HG03064 (cell line): Measurements from ENCODE around the gene ANO4.

Source experiments
- ATAC-seq: cut with Tn5 transposase; IDR thresholded peaks from one replicate; pipeline ENCODE4 v1.9.1; 2021; ENCODE audit warnings: low read depth; ENCODE audit not compliant: unreplicated experiment

The ANO4 gene

DNA sequence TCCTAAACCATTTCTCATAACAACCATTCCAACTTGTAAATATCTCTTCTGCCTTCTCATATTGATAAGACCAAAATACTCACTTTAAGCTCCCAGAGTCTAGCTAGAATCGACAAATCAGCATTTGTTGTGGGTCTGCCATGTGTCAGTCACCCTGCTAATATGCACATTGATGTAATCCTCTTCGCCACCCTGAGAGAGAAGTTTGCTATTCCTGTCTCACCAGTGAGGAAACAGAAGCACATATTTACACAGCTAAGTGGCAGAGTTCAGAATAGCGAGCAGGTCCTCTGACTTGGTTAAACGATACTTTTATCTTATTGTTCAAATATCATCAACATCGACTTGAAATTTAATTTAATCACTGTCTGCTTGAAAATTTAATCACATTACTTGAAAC lies 142.1 kb downstream of the ANO4 start:
- ATAC-seq: no peak

DNA sequence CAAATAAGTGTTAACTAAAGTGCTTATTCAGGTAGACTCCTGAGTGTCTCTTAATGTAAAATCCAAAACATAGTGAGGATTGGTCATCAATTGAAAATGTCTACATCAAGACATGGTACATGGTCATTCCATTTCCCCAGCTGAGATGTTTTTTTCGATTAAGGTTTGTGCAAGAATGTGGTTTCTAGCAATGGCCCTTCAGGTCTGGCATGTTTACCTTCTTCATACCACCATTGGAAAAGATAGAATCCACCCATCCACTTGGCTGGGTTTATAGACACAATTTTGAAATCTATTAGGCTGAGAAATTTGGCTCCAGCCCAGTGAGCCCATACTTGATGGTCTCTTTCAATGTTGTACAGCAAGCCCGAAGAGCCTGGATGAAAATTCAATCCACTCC lies 145.9 kb downstream of the ANO4 start:
- ATAC-seq: no peak

DNA sequence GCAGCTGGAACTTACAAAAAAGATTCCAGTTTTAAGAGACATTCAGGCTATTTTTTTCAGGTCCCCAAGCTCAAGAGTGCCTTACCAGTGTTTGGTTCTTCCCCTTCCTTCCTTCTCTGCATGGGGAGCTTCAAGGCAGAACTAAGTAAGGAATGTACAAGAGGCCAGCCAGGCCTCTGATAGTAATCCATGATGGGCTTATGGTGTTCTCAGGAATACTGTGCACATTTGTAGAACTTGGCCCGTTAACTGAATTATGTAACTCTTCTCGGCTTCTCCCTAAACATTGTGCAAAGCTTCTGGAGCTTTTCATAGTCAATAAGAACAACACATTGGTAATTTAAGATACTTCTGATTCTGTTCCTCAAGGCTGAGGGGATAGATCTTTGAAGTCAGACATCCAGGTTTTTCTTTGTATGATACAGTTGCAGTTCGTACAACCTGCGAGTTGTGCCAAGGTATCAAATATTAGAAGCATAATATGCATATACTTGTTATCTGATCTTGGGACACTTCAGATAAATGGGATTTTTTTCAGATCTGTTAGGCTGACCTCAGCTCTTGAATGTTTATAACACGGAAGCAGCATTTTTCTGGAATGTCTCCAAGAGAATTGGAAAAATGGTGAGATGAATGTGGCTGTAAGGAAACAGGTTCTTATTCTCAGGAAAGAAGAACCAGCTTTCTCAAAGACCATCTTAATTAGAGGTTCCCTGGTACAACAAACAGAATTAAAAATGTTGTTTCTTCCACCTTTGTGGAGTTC lies 148.6 kb downstream of the ANO4 start:
- no peak for ATAC-seq

DNA sequence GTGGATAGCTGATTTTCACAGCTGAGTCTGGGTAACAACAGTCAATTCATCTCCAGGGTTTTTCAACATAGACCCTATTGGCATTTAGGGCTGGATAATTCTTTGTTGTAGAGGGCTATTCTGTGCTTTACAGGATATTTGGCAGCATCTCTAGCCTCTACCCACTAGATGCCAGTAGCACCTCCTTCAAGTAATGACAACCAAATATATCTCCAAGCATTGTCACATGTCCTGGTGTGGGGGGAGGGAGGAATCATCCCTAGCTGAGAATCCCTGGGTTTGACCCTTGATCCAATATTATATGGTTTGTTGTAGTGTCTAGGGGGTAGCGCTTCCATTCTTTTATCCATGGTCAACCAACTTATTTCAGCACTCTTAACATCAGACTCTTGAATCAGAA lies 157.2 kb downstream of the ANO4 start:
- ATAC-seq: no peak

DNA sequence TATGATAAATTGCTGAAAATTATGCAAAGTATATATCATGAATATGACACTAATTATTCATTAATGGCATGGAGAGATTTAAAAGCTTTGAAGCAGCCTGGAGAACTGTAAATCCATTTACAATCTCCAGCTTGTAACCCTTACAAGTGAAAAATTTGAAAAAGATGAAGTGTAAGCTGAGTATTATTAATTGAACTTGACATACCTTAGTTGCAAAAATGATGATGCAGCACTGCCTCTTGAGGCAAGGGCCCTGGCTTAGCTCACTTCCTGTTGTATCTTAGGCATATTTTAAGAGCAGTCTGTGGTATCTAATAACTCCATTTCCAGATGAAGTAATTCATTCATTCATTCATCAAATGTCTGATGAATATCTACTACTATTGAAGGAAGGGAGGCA lies 158.6 kb downstream of the ANO4 start:
- ATAC-seq: no peak

DNA sequence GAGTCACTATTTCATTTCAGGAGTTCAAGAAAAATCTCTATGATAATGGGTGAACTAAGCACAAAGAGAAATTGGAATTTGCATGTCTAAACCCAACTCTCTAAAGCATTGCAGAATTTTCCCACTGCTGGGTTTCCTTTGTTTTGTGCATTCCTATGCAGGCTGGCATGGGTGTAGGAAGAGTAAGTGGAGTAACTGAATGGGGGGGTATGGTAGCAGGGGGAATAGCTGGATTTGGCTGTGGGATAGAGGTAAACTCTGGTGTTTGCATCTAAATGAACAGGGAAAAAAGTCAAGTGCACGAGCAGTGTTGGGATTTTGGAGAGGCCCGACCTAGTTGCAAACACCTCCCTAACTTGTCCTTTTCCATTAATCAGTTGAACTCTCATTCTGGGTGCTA lies 159.1 kb downstream of the ANO4 start:
- ATAC-seq: no peak

DNA sequence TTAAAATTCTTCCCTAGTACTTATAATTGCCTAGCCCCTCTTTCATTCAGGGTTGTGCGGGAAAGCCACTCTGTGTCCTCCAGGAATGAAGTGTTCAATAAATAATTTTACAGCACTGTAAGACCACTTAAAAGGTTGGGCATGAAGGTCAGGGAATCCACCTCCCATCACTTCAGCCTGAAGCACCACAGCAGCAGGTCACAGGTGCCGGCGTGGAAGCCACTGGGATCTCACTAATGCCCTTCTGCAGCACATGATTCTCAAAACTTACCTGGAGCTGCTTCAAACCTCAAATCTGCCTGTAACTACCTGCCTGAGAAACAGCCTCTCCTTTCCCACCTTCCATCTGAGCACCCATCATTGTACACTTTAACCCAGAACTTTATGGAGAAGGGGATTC lies 159.5 kb downstream of the ANO4 start:
- no peak for ATAC-seq

DNA sequence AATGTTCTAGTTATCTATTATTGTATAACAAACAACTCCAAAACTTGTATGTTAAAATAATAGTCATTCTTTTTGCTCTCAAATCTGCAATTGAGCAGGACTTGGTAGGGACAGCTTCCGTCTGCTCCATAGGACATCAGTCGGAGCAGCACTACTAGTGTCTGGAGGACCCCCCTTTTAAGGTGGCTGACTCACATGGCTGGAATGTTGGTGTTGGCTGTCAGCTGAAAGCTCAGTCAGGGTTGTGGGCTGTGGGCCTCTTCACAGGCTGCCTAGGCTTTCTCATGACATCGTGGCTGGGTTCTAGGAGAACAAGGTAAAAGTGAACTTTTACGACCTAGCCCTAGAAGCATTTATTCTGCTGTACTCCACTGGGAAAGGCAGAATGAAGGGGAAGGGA lies 160.6 kb downstream of the ANO4 start:
- no peak for ATAC-seq

DNA sequence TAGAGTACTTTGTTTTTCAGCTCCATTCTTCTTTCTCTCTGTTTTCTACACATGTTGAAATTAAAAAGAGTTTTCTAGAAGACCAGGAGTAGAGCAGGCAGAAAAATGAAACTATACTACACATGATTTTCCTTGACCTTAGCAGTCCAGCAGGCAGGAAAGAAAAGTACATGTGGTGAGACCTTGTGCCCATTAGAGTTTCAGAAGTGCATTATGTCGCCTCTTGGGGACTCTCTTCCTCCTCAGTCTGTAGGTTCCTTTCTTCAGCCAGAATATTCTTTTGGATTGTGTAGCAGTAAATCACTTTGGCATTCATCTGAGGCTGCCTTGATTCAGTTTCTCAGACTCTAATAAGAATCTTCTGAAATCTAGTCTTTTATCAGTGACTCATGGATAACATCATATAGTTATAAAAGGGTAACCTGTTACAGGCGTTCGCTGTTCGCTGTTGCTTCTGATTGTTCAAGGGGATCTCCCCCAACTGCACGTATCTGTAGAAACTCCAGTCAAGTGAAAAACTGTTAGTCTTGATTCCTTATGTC lies 161.8 kb downstream of the ANO4 start:
- ATAC-seq: no peak

DNA sequence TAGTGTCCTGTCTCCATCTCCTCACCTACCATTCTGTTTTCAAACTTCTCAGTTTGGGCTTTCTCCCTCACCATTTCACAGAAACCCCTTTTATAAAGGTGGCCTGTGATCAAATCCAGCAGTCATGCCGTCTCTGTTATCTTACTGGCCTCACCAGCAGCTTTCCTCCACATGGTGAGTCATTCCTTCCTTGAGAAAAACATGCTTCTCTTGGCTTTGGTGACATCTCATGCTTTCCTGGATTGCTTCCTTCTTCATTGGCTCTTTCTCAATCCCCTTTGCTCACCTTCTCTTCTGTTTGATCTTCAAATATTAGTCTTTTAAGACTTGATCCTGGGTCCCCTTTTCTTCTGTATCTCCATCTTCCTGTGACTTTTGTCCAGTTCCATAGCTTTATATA lies 164.9 kb downstream of the ANO4 start:
- ATAC-seq: no peak

DNA sequence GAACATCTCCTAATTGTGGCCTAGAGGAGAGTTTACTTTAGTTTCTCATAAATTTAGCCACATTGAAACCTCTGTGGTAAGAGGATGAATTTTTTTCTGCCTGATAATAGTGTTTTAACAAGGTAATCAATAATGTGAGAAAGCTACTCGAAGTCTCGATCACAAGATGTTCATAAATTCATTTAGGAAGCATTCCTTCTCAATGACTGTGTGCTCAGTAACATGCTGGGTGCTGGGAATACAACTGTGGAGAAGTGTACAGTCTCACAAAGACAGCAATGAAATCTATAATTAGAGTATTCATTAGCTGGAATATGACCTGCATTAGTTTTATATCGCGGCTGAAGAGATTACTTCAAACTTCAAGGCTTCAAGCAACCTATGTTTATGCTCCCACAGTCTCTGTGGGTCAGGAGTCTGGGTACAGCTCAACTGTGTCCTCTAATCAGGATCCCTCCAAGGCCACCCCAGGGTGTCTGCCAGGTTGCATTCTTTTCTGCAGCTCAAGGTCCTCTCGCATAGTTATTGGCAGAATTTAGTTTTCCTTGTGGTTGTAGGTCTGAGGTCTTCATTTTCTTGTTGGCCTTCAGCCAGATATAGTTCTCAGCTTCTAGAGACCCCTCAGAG lies 167.6 kb downstream of the ANO4 start:
- ATAC-seq: no peak

DNA sequence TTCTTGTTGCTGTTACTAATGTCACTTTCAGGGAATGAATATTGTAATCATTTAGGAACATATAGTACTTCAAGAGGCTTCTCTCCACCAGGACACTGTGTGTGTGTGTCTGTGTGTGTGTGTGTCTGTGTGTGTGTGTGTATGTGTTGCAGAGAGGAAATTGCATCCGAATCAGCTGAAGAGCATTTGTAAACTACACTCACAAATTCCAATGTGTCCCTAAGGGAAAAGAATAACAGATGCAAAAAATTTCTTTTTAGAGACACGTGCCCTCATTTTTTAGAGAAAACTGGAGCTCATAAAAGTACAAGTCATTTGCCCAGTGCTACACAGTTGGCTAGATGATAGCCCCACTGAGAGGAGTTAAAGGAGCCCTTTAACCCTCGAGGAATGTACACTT lies 168.8 kb downstream of the ANO4 start:
- ATAC-seq: no peak

DNA sequence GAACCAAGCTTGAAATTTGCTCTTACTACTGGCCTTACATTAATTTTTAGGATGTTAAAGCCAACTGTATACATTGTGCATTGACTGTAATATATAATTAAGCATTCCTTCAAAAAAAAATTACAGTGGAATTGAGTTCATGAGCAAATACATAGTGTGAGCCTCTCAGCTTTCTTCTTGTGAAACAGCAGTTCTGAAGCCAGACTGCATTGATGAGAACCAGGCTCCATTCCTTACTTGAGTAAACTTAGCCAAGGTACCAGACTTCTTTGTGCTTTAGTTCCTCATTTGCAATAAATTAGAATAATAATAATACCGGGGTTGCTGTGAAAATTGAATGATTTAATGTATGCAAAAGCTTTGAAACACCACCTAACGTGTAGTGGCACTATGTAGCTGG lies 169.5 kb downstream of the ANO4 start:
- no peak for ATAC-seq

DNA sequence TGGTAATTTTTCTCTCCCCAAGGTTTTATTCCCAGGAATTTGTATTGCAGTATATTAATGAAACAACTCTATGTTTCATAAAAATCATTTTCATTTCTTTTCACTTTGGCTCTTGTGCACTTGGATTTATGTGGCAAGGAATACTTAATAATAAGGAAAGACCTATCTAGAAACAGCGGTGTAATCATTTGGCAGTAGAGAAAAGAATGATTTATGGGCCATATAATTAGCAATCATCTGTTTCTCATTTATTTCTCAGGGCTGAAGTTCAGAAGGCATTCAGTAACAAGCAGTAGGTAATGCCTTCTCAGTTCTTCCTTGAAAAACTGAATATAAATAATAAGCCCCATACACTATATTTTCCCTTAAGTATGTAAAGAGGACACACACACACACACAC lies 172.6 kb downstream of the ANO4 start:
- ATAC-seq: no peak

DNA sequence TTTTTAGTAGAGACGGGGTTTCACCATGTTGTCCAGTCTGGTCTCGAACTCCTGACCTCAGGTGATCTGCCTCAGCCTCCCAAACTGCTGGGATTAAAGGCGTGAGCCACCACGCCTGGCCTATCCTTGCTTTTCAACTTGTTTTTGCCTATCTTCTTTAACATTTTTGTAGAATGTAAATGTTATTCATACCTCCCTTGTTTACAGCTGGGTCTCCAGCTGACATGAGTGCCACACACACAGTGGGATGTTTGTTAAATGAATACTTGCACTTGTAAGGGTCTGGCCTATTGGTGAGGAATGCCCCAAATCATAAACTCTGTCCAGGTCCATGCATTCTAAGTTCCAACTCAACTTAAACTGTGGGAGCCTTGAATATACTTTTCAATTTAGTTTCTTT lies 176.3 kb downstream of the ANO4 start:
- ATAC-seq: no peak

DNA sequence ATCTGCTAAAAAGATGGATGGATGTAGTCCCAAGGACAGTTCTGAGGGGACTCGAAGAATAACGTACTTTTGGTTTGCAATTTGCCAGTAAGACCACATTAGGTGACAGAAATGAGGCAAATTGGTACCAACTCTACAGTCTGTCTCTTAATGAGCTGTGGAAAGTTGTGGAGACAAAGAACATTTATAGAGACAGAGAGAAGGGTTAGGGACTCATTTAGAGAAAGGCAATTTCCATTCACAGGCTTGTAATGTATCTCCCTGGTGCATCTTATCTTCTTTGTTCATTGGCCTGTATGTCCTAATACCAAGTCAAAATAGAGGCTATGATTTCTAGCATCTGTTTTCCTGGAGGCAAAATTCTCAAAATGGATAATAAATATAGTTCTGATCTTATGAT lies 177.5 kb downstream of the ANO4 start:
- no peak for ATAC-seq

DNA sequence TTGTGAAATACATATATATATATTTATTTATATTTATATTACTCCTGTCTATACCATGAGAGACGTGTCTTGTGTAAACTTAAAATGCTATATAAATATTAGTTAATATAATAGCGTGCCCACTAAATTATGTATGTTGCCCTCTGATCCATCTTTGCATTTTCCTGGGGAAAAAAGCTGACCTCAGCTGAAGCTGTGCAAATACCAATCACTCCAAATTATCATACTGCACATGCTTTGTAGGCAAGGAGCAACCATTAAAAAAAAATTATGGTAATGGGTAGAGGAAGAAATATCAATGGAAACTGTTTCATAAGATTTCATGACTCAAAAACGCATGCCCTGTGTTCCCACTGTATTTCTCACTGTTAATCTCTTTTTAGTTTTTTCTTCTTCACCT lies 179.8 kb downstream of the ANO4 start:
- ATAC-seq: no peak

DNA sequence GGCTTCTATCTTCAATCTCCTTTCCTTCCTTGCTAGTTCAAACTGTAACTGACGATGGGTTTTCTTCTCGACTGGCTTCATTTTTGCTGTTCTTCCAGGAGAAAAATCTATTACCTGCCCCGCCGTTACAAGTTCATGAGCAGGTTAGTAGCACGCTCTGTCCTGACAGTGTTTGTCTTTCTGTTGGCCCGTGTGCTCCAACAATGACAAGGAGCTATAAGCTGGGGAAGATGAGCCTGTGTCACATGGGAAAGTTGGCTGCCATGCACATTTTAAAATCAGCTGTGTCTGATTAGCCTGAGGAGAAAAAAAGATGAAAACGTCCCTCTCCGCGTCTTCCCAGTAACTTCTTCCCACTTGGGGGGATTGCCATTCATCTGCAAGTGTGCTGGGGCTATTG lies 180.2 kb downstream of the ANO4 start:
- ATAC-seq: no peak

DNA sequence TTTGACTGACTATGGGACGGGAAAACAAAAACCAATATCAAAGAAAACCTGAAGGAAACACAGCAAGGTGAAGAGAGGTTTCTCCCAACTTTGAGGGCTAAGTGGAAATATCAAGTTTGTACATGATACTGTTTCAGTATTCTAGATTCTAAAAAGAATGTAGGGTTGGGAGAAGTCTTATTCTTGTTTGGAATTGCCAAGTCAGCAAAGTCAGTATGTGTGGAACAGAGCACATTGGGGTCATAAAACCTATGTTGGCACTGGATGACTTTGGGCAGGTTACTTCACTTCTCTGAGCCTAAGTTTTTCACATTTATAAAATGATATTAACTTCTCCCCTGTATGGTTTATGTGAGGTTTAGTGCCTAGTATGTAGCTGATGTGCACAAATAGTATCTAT lies 182.2 kb downstream of the ANO4 start:
- no peak for ATAC-seq

DNA sequence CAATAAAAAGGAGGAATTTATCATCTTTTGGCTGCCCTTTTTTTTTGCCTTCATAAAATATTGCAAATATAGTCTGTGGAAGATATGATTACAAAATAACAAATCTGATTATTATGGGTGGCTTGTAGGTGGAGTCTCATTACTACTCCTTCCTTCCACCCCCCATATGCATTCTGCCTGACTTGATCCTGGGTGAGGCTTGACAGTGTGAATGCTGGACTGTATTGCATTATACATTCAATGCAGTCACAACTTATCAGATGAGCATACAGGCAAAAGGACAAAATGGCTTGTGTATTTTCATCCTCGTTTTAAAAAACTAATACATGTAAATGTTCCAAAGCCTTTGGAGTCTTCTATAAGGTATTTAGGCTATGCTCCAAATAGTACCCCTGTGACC lies 186.3 kb downstream of the ANO4 start:
- ATAC-seq: no peak

DNA sequence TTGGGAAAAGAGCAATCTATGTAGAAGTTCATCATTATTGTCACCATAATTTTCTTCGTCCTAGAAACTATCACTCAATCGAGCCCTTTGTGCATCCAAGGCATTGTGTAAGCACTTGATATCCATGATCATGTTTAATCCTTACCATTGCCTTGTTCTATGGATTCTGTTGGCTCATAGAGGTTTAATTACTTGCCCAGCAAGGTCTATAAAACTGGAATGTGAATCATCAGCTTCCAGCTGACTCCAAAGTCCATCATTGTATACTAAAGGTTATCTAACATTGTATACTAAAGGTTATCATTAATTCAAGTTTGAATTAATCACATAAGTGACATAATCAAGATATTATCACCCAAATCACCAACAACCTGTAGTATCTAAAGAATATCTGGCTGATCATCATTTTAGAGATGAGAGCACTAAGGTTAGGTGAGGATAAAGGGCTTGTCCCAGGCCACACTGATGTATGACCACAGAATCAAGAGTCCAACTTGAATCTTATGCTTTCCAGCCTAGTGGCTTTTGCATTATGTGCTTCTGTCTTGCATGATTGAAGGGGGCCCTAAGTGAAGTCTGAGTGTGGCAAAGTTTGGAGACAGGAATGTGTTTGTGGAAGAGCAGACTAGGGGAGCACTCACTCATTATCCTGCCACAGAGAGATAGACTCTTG lies 188.1 kb downstream of the ANO4 start:
- ATAC-seq: no peak

DNA sequence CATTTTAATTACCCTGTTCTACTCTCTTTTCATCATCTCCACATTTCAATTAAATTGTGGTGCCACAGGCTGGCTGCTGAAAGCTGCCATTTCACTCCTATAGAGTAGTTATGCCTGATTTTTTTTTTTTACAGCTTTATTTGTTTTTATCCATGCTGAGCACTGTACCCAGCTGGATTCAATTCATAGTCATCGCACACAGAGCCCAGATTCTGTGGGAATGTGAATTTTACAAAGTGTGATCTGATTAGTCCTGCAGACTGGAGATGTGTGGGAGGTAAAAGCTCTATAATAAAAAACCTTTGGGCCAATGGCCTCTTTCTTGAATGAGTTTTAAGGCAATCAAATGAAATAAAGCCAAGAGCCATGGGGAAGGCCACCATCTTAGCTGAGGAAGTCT lies 190.2 kb downstream of the ANO4 start:
- no peak for ATAC-seq
